Stomach (tissue), 4 donors: Measurements from ENCODE around the gene KCNA5.

Experiments
- POLR2AphosphoS5 ChIP-seq, 3 donors: sonication (generic); formaldehyde crosslinking; IDR thresholded peaks; one replicate each; pipeline ENCODE4 v1.6.1; 2016; ENCODE audit warnings: antibody characterized with exemption in 3 of 3
- TF ChIP-seq, protein P1 (sequence below), 7 experiments: fragments of 450-650 bp in 4 of 7; fragments of 200-600 bp in 3 of 7; sonication (generic) in 3 of 7; IDR thresholded peaks; one replicate each; pipeline ENCODE4 v1.5.1; 2016 to 2019; ENCODE audit warnings: antibody characterized with exemption in 7 of 7, control low read depth in 2 of 7, mild to moderate bottlenecking in 1 of 7

DNA sequence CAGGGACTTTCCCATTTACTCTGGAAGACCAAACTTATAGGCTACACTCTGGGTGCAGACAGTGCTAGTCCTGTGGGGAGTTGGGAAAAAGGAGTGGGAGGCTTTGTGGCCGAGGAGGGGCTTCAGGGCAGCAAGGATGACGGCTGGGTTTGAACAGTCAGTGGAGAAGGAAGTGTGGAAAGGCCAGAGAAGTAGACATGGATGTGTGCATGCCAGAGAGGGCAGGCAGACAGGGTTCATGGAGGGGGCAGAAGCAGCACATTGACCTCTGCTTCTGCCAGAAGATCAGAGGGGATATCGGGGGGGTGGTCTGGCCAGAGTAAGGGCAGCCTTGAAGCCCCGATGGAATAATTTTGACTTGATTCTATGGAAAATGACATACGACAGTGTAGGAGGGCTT lies 27.2 kb upstream of the KCNA5 start:
- TF ChIP-seq, protein P1, sequence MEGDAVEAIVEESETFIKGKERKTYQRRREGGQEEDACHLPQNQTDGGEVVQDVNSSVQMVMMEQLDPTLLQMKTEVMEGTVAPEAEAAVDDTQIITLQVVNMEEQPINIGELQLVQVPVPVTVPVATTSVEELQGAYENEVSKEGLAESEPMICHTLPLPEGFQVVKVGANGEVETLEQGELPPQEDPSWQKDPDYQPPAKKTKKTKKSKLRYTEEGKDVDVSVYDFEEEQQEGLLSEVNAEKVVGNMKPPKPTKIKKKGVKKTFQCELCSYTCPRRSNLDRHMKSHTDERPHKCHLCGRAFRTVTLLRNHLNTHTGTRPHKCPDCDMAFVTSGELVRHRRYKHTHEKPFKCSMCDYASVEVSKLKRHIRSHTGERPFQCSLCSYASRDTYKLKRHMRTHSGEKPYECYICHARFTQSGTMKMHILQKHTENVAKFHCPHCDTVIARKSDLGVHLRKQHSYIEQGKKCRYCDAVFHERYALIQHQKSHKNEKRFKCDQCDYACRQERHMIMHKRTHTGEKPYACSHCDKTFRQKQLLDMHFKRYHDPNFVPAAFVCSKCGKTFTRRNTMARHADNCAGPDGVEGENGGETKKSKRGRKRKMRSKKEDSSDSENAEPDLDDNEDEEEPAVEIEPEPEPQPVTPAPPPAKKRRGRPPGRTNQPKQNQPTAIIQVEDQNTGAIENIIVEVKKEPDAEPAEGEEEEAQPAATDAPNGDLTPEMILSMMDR (IDR thresholded peaks at IDR 0.05), result no peak
- no peak for TF ChIP-seq POLR2AphosphoS5 (IDR thresholded peaks at IDR 0.05)
